ENCODE measurements around the gene LUC7L3.

LUC7L3 gene

DNA sequence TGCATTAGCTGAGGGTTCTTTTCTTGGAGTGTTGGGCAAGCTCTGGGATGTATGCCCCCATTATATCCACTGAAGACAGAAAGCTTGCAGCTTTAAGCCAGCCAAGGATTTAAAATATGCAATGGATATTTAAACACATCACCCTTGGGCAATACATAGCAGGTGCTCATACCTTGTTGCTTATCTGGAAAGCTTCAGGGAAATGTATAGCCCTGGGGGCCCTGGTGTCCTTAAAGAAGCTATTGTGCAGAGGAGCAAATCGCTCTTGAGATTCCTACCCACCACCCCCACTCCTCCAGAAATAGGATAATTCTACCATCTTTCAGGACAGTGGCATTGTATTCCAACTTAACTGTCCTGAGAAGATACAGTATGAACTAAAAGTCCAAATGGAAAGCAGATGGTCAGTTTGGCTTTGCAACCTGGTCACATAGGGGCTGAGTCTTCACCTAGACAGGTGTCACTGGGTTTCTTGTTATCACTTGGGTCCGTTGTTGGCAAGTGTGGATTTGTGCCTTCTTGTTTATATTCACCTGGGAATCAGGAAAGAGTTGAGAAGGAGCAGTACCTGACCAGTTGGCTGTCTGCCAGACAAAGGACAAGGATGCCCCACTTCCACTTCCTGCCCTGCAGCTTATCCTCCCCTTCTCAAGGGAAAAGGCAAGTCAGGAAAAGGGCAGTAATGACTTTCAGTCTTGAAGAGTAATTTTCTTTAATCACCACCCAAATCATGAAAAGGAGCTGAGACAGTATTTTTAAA lies 44.5 kb downstream of the LUC7L3 start:
- no peak for DNase-seq

DNA sequence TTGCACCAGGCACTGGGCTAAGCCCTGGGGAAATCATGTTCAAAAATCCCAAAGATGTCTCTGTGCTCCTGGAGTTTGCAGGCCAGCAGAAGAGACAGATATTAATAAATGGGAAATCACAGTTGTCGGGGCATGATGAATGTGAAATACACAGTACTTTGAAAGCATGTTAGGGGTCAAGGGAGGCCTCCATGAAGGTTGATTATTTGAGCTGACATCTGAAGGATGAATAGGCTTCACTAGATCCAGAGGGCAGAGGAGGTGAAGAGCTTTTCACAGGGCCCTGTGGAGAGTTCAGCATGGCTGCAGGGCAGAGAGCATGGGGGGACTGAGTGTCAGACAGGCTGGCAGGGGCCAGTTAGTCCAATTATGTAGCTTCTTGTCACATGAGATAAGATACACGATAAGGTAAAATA lies 45.3 kb downstream of the LUC7L3 start:
- DNase-seq: peak; percentile 15

DNA sequence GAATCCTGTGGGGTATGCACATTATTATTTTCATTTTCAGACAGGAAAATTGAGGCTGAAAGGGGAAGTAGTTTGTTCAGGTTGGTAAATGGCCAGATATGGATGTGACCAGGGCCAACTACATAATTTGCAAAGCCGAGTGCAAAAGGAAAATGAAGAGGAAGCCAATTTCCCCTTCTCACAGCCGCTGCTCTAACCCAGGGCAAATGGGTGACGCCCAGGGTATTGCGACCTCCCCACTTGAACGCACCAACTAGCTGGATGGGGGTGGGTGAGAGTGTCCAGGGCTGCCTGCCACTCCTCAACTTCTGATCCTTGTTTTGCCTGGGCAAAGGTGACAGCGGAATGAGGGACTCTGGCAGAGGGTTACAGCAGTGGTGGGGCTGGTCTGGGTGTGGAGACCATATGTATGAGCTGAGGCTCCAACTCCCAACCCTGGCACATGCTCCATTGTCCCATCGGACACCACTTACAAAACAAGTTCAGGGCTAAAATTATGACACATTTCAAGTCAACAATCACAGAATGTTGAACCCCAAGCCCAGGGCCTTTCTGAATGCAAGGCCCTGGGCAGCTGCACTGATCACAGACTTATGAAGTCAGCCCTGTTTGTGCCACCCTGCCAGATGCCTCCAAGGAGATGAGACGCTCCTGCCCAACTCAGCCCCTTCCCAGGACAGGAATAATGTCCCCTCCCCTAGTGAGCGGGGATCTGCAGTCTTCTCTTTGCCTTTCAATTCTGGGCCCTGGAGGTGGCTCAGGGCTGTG lies 46.2 kb downstream of the LUC7L3 start:
- peak; percentile 38 for DNase-seq

DNA sequence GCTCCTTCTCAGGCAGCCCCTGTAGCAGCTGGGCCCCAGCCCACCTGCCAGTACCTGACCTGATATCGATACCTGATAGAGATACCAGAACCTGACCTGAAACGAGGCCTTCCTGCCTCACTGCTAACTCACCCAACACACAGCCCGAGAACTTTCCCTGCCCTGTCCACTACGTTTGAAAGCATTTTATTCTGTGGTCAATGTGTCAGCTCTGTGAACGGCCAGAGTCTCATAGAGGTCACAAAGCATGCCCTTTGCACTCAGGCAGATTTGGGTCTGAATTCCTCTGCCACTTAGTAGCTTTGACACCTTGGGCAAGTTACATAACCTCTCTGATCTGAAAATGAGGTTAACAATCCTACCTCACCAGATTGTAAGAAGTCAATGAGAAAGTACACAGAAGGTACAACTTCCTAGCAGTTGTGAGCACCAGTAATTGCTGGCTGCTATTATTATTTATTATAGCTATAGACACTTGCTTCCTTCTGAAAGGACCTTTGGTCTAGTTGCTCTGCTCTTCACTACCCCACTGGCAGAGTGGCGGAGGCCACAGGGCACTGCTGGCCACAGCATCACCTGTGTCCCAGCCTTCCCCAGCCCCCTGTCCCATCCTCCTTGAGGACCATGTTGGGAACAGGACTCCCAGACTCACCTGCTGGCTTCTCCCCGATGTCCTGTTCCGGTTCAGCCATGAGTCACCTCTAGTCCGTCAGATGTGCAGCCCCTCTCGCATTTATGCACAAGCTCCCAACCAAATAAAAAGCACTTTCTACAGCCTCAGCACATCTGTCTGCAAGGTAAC lies 47.0 kb downstream of the LUC7L3 start:
- DNase-seq: peak; percentile 13

DNA sequence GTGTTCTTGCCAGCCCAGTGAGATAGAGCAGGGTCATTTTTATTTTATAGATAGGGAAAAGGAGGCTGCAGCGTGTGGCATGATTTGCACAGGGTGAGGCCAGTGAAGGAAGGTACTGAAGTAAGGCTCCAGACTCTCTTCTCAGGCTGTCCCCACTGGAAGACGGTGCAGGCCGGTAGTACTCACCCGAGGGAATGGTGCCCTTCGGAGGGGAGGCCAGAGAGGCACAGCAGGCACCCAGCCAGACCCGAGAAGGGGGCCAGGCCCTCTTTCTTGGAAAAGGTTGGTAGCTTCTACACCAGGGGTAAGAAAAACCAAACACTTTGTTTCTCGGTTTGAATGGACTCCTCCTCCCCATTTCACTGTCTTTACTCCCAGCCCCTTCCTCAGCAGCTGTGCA lies 47.6 kb downstream of the LUC7L3 start:
- peak; percentile 21 for DNase-seq

DNA sequence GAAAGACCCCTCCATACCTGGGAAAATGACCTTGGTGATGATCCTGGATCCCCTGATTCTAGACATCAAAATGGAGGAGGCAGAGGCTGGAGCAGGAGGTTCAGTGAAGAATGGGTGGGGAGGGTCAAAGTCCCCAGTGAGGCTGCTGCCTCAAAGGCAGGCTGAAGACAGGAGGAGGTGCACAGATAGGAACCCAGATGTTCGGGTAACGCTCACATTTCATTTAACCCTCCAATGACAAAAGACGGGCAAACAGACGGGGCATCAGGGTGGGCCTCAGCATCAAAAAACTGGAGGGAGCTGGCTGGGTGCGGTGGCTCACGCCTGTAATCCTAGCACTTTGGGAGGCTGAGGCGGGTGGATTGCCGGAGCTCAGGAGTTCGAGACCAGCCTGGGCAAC lies 48.0 kb downstream of the LUC7L3 start, which contains the start of gene ANKRD40CL:
TSS of gene ANKRD40CL (minus strand) at position 73 of the 400 bp plus-strand sequence. CDS start 605 bp downstream, outside the sequence.
- no peak for DNase-seq

DNA sequence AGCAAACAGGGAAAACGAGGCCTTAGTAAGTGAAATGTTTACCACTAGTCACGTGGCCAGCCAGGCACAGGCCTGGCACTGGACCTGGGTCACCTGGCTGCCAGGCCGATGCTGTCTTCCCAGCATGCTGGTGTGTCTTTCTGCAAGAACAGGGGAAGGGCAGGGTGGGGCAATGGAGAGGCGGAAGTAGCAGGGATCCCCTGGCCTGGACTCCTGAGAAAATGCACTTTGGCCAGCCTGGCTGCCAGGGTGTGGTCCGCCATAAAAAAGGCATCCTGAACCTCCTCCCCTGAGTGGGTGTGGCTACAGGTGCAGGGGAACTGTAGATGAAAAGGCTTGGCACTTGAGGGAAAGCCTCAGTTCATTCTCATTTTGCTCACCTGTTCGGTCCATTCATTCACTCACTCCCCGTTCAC lies 49.0 kb downstream of the LUC7L3 start:
- peak; percentile 50 for DNase-seq

DNA sequence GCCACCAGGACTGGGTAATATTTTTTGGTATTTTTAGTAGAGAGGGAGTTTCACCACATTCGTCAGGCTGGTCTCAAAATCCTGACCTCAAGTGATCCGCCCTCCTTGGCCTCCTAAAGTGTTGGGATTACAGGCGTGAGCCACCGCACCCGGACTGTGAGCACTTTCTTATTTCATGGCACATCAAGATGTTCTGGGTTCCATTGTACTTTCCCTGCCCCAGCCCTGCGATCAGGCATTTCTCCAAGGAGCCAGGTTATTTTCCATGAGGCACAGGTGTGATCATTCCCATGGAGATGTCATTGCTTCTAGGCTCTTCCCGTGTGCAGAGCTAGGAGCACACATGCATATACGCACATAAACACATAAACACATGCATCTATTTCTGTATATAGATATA lies 50.5 kb downstream of the LUC7L3 start:
- DNase-seq: peak; percentile 32

DNA sequence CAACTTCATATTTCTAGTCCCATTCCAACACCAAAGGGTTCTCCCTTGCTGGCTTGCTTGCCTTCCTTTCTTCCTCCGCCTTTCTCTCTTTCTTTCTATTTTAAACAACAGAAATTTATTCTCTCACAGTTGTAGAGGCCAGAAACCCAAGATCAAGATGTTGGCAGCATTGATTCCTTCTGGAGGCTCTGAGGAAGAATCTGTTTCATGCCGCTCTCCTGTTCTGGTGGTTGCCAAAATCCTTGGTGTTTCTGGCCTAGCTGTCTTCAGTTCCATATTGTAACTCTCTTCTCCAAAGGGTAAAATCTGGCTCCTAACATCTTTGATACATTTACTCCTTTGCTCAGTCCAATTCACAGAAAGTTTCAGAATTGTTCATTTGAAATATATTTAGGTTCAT lies 50.9 kb downstream of the LUC7L3 start:
- DNase-seq: no peak

DNA sequence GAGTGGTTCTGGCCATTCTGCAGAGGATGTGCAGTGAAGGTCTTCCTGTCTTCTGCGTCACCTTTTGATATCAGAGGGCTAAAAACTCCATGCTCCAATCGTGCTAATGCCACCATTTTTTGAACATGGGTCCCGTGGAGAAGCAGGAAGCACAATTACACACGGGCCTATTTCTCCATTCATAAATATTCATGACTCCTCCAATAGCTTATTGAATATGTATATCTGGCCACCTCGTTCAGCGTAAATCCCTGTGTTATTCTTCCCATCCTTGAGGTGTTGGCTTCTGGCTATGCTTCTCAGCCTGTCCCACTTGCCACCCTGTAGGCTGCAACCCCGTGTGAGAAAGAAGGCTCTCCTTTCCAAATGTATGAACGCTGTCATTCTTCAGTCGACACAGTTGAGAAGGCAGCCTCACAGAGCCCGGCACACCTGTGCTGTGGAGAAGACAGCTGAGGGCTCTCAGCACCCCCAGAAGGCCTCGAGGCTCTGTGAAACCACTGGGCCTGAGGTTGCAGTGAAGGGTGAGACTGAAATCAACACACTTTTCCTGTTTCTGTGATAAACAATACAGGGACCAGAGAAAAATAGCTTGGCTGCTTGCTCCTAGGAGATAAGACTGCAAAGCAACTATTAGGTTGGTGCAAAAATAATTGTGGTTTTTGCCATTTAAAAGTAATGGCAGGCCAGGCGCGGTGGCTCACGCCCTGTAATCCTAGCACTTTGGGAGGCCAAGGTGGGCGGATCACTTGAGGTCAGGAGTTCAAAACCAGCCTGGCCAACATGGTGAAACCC lies 52.8 kb downstream of the LUC7L3 start:
- no peak for DNase-seq

DNA sequence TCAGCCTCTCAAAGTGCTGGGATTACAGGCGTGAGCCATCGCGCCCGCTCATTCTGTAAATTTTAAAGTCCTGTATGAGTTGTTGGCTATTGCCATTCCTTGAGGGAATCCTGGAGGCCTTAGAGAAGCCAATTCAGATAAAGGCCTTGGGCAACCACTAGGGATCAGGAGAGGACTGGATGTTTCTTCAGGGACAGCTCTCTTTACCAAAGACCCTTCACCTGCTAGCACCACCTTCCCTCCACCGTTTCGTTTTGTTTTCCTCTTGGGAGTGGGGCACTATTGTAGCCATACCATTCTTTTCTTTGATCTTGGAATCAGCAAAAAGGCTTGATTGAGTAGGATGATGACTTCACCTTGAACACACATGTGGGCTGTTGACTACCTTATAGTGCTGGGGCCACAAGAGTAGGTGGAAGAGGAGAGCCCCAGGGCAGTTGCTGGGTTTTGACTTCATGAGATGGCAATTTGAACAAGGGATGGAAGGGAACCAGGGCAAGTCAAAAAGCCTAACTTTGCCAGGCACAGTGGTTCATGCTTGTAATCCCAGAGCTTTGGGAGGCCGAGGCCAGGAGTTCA lies 54.9 kb downstream of the LUC7L3 start:
- DNase-seq: no peak

DNA sequence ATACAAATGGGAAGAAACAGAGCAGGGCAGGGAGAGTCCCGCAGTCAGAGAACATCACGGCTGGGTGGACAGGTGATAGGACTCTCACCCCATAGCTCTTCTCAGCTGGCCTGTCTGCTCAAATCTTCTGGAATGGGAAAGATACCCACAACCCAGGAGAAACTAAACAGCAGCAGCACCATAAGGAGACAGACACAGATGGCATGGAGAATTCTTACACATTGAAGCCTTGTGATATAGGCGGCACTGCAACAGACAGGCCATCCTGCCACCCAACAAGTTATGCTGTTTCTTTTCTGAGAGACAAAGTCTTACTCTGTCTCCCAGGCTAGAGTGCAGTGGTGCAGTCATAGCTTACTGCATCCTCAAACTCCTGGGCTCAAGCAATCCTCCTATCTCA lies 56.5 kb downstream of the LUC7L3 start:
- no peak for DNase-seq

DNA sequence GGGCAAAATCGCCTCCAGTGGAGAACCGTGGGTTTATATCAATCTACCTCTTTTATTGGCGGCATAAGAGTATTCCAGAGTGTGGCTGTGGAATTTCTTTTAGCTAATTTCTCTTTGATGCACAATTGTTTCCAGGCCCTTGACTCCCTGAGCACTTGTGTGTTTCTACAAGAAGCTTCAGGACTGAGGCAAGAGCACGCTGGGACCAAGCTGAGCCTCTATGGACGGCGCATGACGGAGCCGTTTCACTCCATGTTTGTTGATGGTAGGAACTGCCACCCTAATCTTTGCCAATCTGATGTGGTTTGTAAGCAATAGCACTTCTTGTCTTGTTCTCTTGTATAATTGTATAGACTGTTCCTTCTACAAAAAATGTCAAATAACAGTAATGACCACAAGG lies 59.1 kb downstream of the LUC7L3 start:
- no peak for DNase-seq

DNA sequence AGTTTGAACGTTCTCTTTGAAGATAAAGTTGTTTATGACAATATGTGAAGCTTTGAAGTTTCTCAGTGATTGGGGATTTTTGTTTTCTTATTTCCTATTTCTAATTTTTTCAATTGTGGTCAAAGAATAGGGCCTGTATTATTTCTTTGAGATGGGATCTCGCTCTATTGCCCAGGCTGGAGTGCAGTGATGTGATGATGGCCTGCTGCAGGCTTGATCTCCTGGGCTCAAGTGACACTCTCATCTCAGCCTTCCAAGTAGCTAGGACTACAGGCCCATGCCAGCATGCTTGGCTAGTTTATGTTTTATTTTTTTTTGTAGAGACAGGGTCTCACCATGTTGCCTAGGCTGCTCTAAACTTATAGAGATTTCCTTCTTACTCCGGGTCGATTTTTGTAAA lies 59.6 kb downstream of the LUC7L3 start:
- no peak for DNase-seq

DNA sequence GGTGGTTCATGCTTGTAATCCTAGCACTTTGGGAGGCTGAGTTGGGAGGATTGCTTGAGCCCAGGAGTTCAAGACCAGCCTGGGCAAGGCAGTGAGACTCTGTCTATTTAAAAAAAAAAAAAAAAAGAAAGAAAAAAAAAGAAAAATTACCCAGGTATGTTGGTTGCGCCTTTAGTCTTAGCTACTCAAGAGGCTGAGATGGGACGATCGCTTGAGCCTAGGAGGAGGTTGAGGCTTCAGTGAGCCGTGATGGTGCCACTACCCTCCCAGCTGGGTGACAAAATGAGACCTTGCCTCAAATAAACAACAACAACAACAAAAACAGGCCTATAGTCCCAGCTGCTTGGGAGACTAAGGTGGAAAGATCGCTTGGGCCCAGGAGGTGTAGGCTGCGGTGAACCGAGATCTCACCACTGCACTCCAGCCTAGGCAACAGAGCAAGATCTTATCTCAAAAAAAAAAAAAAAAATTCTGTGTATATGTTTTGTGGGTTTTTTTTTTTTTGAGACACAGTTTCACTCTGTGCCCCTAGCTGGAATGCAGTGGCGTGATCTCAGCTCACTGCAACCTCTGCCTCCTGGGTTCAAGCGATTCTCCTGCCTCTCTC lies 60.4 kb downstream of the LUC7L3 start:
- DNase-seq: no peak

DNA sequence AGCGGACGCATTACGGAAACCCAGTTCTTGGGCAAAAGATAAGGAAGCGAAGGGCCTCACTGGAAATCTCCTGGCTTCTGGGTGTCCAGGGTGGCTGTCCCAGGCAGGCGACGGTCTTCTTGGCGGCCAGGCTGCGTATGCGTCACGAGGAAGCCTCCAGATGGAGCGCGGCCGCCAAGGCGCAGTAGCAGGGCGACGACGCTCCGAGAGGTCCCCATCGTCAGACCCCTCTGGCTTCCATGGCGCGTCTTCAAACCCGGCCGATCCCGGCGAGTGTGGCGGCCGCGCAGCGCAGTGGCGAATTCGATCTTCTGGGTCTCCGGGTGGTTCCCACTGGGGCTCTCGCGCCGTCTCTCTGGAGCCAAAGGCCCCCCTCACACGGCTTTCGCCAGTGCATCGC lies 61.8 kb downstream of the LUC7L3 start:
- DNase-seq: no peak

DNA sequence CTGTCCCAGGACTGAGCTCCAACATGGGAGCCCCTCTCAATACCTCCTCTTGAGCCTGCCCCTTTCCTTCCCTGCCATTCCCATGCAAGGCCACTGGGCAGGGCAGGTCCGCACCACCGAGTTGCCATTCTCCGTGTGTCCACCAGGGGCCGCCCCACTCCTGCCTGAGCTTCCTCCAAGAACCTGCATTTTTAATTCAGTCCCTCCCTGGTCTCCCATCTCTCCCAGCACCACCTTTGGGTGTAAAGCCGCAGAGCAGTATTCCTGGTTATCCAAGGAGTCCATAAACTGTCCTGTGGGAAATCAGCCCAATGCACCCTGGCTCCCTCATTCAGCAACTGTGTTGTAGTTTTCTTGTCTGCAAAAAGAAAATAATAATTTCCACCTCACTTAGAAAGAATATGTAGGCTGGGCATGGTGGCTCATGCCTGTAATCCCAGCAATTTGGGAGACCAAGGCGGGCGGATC lies 63.8 kb downstream of the LUC7L3 start:
- DNase-seq: peak; percentile 93

DNA sequence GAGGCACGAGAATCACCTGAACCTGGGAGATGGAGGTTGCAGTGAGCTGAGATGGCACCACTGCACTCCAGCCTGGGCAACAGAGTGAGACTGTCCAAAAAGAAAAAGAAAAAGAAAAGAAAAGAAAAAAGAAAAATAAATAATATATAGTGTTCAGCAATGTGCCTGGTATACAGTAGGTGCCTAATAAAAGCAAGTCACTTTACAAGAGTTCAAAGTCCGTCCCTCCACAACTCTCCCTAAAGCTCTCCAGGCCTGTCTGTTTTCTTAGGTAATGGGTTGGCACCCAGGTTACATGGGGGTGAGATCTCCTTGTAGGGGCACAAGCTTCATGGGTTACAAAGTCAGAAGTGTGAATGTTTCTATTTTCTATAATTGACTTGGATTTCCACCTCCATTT lies 64.5 kb downstream of the LUC7L3 start:
- no peak for DNase-seq

DNA sequence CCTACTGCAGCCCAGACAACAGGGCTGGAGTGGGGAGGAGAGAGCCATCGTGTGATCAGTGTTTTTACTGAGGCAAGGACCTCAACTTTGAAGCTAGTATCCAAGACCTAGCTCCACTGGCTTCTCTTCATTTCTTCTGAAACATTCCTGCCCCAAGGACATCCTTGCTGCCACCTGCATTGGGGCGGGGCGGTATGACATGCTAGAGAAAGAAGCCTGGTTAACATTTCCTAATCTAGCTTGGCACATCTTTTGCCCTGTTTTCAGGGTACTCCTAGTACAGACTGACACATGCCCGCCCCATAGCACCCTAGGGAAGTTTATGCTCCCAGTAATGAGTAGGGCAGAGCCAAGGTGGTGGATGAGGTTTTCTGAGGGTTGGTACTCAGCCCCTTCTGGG lies 65.7 kb downstream of the LUC7L3 start:
- DNase-seq: no peak

DNA sequence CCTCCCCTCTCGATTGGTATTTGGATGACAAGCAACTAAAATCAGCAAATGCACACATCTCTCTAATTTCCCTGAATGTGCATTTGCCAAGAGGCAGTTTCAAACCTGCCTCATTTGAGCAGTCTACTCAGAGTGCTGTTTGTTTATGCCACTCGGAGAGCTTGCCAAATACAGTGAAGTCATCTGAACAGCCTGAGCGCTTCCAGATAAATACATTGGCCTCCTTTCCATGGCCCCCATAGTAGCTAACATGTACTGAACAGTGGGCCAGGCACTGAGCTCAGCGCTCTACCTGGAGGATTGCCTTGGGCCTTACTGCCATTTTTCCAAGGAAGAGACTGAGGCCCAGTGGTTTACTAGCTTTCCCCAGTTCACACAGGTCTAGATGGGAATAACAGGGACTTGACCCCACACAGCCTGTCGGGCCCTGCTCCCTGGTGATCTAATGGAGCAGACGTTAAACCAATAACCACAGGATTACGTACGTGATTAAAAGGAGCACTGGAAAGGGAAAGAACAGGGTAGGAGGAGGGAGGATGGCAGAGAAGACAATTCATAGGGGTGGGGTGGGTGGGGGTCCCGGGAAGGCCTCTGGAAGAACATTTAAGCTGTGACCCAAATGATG lies 66.7 kb downstream of the LUC7L3 start:
- no peak for DNase-seq

DNA sequence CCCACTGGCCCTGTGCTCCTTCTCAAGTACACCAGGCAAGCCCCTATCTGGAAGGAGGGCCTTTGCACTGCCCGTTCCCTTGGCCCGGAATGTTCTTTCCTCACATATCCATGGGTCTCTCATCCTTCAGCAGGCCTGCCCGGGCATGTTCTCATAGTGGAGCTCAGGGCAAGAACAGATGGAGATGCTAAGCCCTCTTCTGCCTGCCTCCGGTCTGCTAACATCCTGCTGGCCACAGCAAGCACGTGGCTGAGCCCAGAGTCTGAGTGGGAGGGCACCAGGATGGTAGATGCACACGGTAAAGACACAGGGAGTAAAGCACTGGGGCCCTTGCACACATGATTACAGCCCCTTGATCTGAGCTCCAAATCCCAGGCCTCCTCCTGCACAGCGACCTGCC lies 67.7 kb downstream of the LUC7L3 start:
- no peak for DNase-seq
